ENCODE results near the gene ATF7.

GRCh38 chr12:53627919-53628318 is 1.7 kb upstream of the ATF7 start:
- TF ChIP-seq GATA3 (IDR thresholded peaks at IDR 0.05; ENCODE audit: low read depth, low read length) (no peak), GATA2 (IDR thresholded peaks at IDR 0.05; ENCODE audit: low read depth, low read length) (no peak)

Data from SH-SY5Y (cell line).